Mesenteric fat pad (tissue), 1 donor: Measurements from ENCODE around the gene NETO1. TPM values are rescaled to one million over a fixed set of nuclear protein-coding genes. Genes with fewer than 3 reads are reported as not detected.

Source experiments
- DNase-seq: peaks from one replicate; pipeline ENCODE4 v3.0.0-alpha.2; 2020; ENCODE audit warnings: low spot score
- long read RNA-seq: library from polyadenylated mRNA; unstranded; transcript quantifications from one replicate; pipeline ENCODE4 v2.0.0, GENCODE V29; 2020
- total RNA-seq: library from RNA; stranded (reverse); fragmentation: NEBNext Ultra II Directional; extraction: Animal tissue kit (Norgen Biotek cat#: 25700); gene quantifications from one replicate; pipeline ENCODE4 v1.2.1, GENCODE V29; 2021
- donor health status: DM: yes; HTN: yes; CAD: no.

NETO1 gene
- total RNA-seq: 4.3 TPM
- long read RNA-seq, partial matches to known transcripts: 0 of 1 reads
- long read RNA-seq, other reads (novel, unspliced or antisense): 1 of 1 reads

DNA sequence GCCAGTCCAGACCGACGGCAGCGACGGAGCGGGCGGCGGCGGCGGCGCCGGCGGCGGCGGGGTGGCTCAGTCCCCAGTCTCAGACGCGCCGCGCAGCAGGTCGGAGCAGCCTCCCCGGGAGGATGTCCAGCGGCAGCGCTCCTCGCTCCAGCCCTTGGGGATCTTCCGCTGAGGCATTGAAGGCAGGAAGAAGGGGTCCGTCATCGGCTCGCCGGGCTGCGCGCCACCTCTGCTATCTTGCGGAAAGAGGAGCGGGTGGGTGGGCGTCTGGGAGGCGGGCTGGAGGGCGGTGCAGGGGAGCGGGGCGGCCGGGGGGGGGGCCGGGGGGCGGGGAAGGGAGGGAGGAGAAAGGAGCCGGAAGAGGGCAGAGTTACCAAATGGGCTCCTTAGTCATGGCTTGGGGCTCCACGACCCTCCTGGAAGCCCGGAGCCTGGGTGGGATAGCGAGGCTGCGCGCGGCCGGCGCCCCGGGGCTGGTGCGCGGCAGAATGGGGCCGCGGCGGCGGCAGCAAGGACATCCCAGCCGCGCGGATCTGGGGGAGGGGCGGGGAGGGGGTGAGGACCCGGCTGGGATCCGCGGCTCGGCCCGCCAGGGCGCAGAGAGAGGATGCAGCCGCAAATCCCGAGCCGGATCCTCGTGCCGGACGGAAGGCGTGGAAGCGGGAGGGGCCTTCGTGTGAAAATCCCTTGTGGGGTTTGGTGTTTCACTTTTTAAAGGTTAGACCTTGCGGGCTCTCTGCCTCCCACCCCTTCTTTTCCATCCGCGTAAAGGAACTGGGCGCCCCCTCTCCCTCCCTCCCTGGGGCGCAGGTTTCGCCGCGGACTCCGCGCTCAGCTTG, at the start of gene NETO1:
TSS of gene NETO1 (minus strand) at position 242 of the 839 bp plus-strand sequence. CDS start 696 bp downstream, outside the sequence.
- DNase-seq: no peak

GRCh38 chr18:72910045-72910444, 42.3 kb upstream of the NETO1 start:
- no peak for DNase-seq

GRCh38 chr18:72908181-72908580, 40.4 kb upstream of the NETO1 start:
- no peak for DNase-seq

- no peak for DNase-seq
Measured at GRCh38 chr18:72903033-72903432, 35.2 kb upstream of the NETO1 start.

DNA sequence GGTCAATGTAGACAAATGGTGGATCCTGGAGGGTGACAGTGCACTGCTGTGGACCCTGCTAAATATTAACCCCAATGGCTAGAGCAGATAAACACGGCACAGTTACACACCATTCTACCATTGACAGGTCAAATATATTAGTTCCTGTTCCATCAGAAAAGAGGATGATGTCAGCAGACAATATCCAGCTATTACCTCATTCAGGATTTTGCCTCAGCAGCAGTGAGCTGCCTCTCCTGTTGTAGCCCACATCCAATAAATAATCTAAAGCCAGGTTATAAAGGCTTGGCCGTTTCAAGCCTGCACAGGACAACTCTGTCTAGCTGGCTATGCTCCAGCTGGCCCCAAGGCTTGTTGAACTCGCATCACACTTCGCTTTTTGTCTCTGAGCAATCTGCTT, 31.6 kb upstream of the NETO1 start:
- no peak for DNase-seq

GRCh38 chr18:72898870-72899269, 31.1 kb upstream of the NETO1 start:
- DNase-seq: no peak

GRCh38 chr18:72895548-72895947, 27.8 kb upstream of the NETO1 start:
- no peak for DNase-seq

DNA sequence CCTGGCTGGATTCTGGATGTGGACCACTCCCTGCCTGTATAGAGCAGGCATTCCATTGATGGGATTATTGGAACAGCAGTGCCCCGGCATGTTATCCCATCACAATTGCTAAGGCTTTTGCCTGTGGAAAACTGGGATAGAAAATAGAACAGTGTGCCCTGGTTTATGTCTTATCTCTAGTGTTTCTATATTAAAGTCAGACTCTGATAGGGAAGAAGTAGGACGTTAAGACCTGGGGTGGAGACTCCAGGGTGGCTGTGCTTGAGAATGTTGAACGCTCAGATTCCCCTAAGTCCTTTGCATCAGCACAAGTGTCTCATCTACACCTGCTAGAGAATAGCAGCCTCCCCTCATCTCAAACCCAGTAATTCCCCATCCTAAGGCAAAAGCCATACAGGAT, 10.8 kb upstream of the NETO1 start:
- DNase-seq: no peak

DNA sequence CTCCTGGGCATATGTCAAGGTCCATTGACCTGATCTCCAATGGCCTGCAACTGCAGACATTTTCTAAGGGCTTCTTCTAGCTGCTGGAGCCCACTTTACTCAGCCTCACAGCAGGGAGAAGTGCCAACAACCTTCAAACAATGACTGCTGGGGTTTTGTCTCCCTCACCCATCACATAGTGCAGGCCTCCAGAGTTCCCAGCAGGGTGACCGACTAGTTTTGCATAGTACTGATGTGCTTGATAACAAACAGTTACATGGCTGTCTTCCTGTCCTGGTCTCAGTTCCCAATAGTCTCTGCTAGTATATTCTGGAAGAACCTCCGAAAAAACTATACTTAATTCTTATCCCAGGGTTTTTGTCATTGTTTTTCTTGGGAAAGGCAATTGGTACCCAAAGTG, 10.4 kb upstream of the NETO1 start:
- DNase-seq: no peak

DNA sequence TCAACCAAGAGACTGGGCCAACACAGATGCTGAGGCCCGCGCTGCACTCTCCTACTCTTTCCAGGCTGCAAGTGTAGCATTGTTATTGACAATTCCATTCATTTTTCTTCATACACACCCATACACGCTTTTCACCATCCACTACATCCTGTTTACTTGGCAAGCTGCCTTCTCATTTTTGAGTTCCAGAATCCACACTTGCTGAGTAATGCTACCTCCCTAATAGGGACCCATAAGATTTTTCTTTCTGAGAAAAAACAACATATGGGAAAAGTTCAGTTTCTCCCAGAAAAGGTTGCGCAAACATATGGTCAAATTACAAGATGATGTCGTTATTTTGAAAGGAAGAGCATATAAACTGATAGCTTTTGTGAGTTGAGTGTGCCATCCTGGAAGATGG, 3.3 kb upstream of the NETO1 start:
- no peak for DNase-seq

- DNase-seq: no peak
Measured at GRCh38 chr18:72869226-72870185, 1.7 kb upstream of the NETO1 start.

DNA sequence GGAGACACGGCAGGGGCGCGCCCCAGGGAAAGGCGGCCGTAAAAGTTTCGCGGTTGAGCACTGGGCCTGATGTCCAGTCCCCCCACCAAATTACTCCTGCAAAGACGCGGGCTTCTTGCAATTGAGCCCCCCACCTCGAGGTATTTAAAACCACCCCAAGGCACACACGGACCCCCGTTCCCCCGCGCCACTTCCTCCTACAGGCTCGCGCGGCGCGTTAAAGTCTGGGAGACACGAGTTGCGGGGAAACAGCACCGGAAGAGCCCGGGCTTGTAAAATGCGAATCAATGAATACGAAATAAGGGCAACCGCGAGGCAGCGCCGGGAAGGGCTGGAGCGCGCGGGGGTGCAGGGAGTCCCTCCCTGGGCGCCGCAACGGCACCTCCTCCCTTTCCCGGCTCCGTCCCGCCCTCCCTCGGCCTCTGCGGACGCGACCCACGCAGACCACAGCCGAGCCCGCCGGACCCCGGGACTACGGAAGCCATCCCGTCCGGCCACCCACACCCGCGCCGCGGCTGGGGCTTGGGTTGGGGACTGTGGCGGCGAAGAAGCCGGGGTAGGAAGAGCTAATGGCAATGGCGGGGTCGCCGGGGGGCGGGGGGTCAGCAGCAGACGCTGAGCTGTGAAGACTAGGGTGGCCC, 918 bp upstream of the NETO1 start:
- DNase-seq: no peak

GRCh38 chr18:72866901-72867745, 664 bp downstream of the NETO1 start:
- no peak for DNase-seq

GRCh38 chr18:72866442-72866900, 1.3 kb downstream of the NETO1 start:
- no peak for DNase-seq

- no peak for DNase-seq
Measured at GRCh38 chr18:72863754-72864153, 4.0 kb downstream of the NETO1 start.

DNA sequence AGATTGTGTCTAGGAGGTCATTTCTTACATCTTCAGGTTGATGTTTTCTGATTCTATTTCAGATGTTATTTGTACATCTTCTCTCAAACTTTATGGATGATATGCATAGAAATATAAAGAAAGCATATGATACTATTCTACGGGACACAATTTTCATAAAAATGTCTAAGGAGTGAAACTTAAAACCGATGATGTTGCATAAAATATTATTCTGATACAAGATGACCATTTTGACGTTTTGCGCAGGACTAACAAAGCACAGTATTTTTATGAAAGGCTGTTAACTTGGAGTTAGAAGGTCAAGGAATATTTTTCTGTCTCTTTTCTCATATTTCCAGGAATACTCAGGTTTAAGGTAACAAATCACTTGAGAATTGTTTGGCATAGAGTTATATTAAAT, 8.7 kb downstream of the NETO1 start:
- no peak for DNase-seq

DNA sequence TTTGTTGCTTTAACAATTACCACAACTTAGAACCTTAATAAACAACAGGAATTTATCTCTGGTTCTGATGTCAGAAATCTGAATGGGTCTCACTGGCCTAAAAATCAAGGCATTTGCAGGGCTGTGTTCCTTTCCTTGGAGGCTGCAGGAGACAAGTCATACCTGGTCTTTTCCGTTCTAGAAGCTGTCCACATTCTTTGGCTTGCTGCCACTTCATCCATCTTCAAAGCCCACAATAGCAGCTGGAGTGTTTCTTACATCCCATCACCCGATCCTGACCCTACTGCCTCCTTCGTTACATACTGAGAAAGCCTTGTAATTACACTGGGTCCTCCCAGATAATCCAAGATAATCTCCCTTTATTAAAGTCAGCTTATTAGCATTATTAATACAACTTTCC, 18.1 kb downstream of the NETO1 start:
- DNase-seq: no peak

DNA sequence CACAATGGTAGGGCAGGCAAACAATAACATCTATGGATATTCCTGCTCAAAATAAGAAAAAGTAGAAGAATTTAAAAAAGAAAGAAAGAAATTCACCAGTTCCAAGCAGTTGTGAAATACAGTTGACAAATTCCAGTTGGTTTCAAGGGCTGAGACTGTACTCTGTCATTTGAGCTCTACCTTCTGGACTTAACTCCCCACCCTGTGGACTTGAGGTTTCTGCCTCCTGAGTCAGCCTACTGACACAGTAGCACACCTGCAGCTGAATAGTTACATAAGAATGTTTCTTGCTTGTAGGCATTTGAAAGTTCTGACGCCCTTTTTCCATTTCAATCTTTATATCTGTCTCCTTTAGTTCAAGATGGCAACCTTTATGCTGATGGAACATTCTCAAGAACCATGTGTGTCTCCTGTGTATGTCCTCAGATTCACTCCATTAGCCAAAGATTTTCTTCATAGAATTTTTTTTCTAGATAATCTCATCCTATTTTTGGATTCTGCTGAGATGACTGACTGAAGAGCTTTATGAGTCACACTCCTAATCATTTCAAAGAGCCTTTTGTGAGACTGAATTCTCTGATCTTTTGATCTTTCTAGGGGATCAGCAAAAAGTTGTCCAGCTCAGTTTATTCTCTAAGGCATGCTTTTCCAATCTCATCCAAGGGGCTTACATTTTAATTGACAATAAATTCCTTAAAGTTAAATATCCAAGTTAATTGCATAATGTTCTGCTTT, 19.1 kb downstream of the NETO1 start:
- no peak for DNase-seq

- no peak for DNase-seq
Measured at GRCh38 chr18:72847771-72848170, 20.0 kb downstream of the NETO1 start.
